Measurements from ENCODE around the gene C17orf67.
A peak's percentile ranks its signal among the peaks of the same experiment; 100 is the strongest.

Gene C17orf67

GRCh38 chr17:56821847-56822534 lies 11.7 kb downstream of the C17orf67 start:
- Mint-ChIP-seq H3K4me1 (peaks cover 23% of the 10 kb centered on the region), H3K4me3 (no peak overlapping the region), H3K36me3 (no peaks in the 10 kb centered on the region), H3K9me3 (no peaks in the 10 kb centered on the region), H3K27ac (no peak overlapping the region)
- ATAC-seq: peak; percentile 87
- DNase-seq (ENCODE audit: low spot score in 2 of 2): no peak

GRCh38 chr17:56820207-56820606 lies 13.5 kb downstream of the C17orf67 start:
- no peak overlapping the region for H3K27ac Mint-ChIP-seq
- no peaks in the 10 kb centered on the region for H3K9me3 Mint-ChIP-seq
- H3K4me3 Mint-ChIP-seq: no peak overlapping the region
- DNase-seq (ENCODE audit: low spot score in 2 of 2): peak in 1 of 2 donors; percentile 40
- H3K36me3 Mint-ChIP-seq: no peaks in the 10 kb centered on the region
- no peak for ATAC-seq
- peaks cover 23% of the 10 kb centered on the region for H3K4me1 Mint-ChIP-seq

- Mint-ChIP-seq H3K36me3 (no peaks in the 10 kb centered on the region), H3K27ac (no peak overlapping the region), H3K9me3 (no peaks in the 10 kb centered on the region), H3K4me3 (peak overlapping the region; percentile 38), H3K4me1 (peaks cover 23% of the 10 kb centered on the region)
- peak; percentile 71 for ATAC-seq
- peak; percentile 68 to 86 for DNase-seq (ENCODE audit: low spot score in 2 of 2)
Observed at GRCh38 chr17:56819431-56820145, 14.1 kb downstream of the C17orf67 start.

GRCh38 chr17:56819030-56819429 lies 14.7 kb downstream of the C17orf67 start:
- no peak overlapping the region for H3K27ac Mint-ChIP-seq
- H3K9me3 Mint-ChIP-seq: no peaks in the 10 kb centered on the region
- no peaks in the 10 kb centered on the region for H3K36me3 Mint-ChIP-seq
- H3K4me1 Mint-ChIP-seq: peaks cover 23% of the 10 kb centered on the region
- peak overlapping the region; percentile 38 for H3K4me3 Mint-ChIP-seq
- DNase-seq (ENCODE audit: low spot score in 2 of 2) (peak in 1 of 2 donors; percentile 23), ATAC-seq (no peak)

- peaks cover 23% of the 10 kb centered on the region for H3K4me1 Mint-ChIP-seq
- DNase-seq (ENCODE audit: low spot score in 2 of 2): no peak
- no peaks in the 10 kb centered on the region for H3K36me3 Mint-ChIP-seq
- H3K27ac Mint-ChIP-seq: no peak overlapping the region
- H3K9me3 Mint-ChIP-seq: no peaks in the 10 kb centered on the region
- no peak for ATAC-seq
- H3K4me3 Mint-ChIP-seq: no peak overlapping the region
Observed at GRCh38 chr17:56817066-56817465, 16.7 kb downstream of the C17orf67 start.

- H3K4me1 Mint-ChIP-seq: peaks cover 14% of the 10 kb centered on the region
- no peak overlapping the region for H3K27ac Mint-ChIP-seq
- H3K4me3 Mint-ChIP-seq: no peak overlapping the region
- H3K9me3 Mint-ChIP-seq: no peaks in the 10 kb centered on the region
- no peaks in the 10 kb centered on the region for H3K36me3 Mint-ChIP-seq
- ATAC-seq (no peak), DNase-seq (ENCODE audit: low spot score in 2 of 2) (no peak)
Observed at GRCh38 chr17:56815711-56816110, 18.0 kb downstream of the C17orf67 start.

- Mint-ChIP-seq H3K27ac (no peak overlapping the region), H3K4me3 (no peak overlapping the region), H3K36me3 (no peaks in the 10 kb centered on the region), H3K4me1 (no peaks in the 10 kb centered on the region), H3K9me3 (no peaks in the 10 kb centered on the region)
- ATAC-seq: no peak
- DNase-seq (ENCODE audit: low spot score in 2 of 2): no peak
Observed at GRCh38 chr17:56812901-56813388, 20.8 kb downstream of the C17orf67 start.

GRCh38 chr17:56810891-56811775 lies 22.6 kb downstream of the C17orf67 start:
- Mint-ChIP-seq H3K4me1 (no peaks in the 10 kb centered on the region), H3K4me3 (no peak overlapping the region), H3K36me3 (no peaks in the 10 kb centered on the region), H3K27ac (no peak overlapping the region), H3K9me3 (no peaks in the 10 kb centered on the region)
- ATAC-seq (no peak), DNase-seq (ENCODE audit: low spot score in 2 of 2) (no peak)

- Mint-ChIP-seq H3K4me3 (no peak overlapping the region), H3K27ac (no peak overlapping the region), H3K9me3 (no peaks in the 10 kb centered on the region), H3K4me1 (no peaks in the 10 kb centered on the region), H3K36me3 (no peaks in the 10 kb centered on the region)
- DNase-seq (ENCODE audit: low spot score in 2 of 2) (no peak), ATAC-seq (no peak)
Observed at GRCh38 chr17:56810343-56810742, 23.4 kb downstream of the C17orf67 start.

- ATAC-seq (peak; percentile 39), DNase-seq (ENCODE audit: low spot score in 2 of 2) (no peak)
- no peaks in the 10 kb centered on the region for H3K4me1 Mint-ChIP-seq
- H3K9me3 Mint-ChIP-seq: no peaks in the 10 kb centered on the region
- no peak overlapping the region for H3K27ac Mint-ChIP-seq
- no peaks in the 10 kb centered on the region for H3K36me3 Mint-ChIP-seq
- H3K4me3 Mint-ChIP-seq: no peak overlapping the region
Observed at GRCh38 chr17:56809820-56810179, 23.9 kb downstream of the C17orf67 start.

GRCh38 chr17:56809106-56809819 lies 24.5 kb downstream of the C17orf67 start:
- ATAC-seq (peak; percentile 36), DNase-seq (ENCODE audit: low spot score in 2 of 2) (no peak)
- H3K27ac Mint-ChIP-seq: no peak overlapping the region
- no peaks in the 10 kb centered on the region for H3K4me1 Mint-ChIP-seq
- no peak overlapping the region for H3K4me3 Mint-ChIP-seq
- no peaks in the 10 kb centered on the region for H3K36me3 Mint-ChIP-seq
- no peaks in the 10 kb centered on the region for H3K9me3 Mint-ChIP-seq

GRCh38 chr17:56808503-56808902 lies 25.2 kb downstream of the C17orf67 start:
- H3K4me1 Mint-ChIP-seq: no peaks in the 10 kb centered on the region
- ATAC-seq (no peak), DNase-seq (ENCODE audit: low spot score in 2 of 2) (no peak)
- H3K27ac Mint-ChIP-seq: no peak overlapping the region
- H3K9me3 Mint-ChIP-seq: no peaks in the 10 kb centered on the region
- H3K36me3 Mint-ChIP-seq: no peaks in the 10 kb centered on the region
- no peak overlapping the region for H3K4me3 Mint-ChIP-seq

- no peak overlapping the region for H3K4me3 Mint-ChIP-seq
- no peaks in the 10 kb centered on the region for H3K4me1 Mint-ChIP-seq
- H3K36me3 Mint-ChIP-seq: no peaks in the 10 kb centered on the region
- no peaks in the 10 kb centered on the region for H3K9me3 Mint-ChIP-seq
- DNase-seq (ENCODE audit: low spot score in 2 of 2) (no peak), ATAC-seq (no peak)
- H3K27ac Mint-ChIP-seq: no peak overlapping the region
Observed at GRCh38 chr17:56807723-56808122, 26.0 kb downstream of the C17orf67 start.

- H3K9me3 Mint-ChIP-seq: no peaks in the 10 kb centered on the region
- no peaks in the 10 kb centered on the region for H3K36me3 Mint-ChIP-seq
- H3K4me3 Mint-ChIP-seq: no peak overlapping the region
- H3K4me1 Mint-ChIP-seq: no peaks in the 10 kb centered on the region
- ATAC-seq (no peak), DNase-seq (ENCODE audit: low spot score in 2 of 2) (no peak)
- peak overlapping the region; percentile 29 for H3K27ac Mint-ChIP-seq
Observed at GRCh38 chr17:56806949-56807348, 26.8 kb downstream of the C17orf67 start.

- ATAC-seq (no peak), DNase-seq (ENCODE audit: low spot score in 2 of 2) (no peak)
- Mint-ChIP-seq H3K36me3 (no peaks in the 10 kb centered on the region), H3K27ac (no peak overlapping the region), H3K9me3 (no peaks in the 10 kb centered on the region), H3K4me1 (no peaks in the 10 kb centered on the region), H3K4me3 (no peak overlapping the region)
Observed at GRCh38 chr17:56804454-56804853, 29.3 kb downstream of the C17orf67 start.
